Measurements from ENCODE around the gene SCFD2.

DNA sequence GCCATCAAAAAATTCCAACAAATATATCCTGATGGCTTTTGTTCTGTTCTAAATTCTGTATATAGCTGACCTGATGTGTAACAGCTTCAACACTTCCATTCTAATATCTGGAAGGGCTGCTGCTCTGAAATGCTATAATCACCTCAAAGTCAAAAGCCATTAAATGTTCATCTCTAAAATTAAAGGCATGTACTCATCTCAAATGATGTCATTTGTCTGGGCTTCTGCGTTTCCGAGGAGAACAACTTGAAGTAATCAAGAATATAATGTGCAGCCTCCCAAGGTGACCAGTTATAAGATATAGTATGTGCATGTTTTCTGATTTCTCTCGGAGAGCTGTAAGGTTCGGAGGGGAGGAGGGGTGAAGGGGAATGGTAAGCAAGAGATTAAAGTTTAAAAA lies 237.6 kb downstream of the SCFD2 start:
- TF ChIP-seq, protein P1, sequence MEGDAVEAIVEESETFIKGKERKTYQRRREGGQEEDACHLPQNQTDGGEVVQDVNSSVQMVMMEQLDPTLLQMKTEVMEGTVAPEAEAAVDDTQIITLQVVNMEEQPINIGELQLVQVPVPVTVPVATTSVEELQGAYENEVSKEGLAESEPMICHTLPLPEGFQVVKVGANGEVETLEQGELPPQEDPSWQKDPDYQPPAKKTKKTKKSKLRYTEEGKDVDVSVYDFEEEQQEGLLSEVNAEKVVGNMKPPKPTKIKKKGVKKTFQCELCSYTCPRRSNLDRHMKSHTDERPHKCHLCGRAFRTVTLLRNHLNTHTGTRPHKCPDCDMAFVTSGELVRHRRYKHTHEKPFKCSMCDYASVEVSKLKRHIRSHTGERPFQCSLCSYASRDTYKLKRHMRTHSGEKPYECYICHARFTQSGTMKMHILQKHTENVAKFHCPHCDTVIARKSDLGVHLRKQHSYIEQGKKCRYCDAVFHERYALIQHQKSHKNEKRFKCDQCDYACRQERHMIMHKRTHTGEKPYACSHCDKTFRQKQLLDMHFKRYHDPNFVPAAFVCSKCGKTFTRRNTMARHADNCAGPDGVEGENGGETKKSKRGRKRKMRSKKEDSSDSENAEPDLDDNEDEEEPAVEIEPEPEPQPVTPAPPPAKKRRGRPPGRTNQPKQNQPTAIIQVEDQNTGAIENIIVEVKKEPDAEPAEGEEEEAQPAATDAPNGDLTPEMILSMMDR (IDR thresholded peaks at IDR 0.05): no peak
- no peak for TF ChIP-seq ELK1 (IDR thresholded peaks at IDR 0.05; ENCODE audit: low read depth, low read length)
- TF ChIP-seq, protein P2, sequence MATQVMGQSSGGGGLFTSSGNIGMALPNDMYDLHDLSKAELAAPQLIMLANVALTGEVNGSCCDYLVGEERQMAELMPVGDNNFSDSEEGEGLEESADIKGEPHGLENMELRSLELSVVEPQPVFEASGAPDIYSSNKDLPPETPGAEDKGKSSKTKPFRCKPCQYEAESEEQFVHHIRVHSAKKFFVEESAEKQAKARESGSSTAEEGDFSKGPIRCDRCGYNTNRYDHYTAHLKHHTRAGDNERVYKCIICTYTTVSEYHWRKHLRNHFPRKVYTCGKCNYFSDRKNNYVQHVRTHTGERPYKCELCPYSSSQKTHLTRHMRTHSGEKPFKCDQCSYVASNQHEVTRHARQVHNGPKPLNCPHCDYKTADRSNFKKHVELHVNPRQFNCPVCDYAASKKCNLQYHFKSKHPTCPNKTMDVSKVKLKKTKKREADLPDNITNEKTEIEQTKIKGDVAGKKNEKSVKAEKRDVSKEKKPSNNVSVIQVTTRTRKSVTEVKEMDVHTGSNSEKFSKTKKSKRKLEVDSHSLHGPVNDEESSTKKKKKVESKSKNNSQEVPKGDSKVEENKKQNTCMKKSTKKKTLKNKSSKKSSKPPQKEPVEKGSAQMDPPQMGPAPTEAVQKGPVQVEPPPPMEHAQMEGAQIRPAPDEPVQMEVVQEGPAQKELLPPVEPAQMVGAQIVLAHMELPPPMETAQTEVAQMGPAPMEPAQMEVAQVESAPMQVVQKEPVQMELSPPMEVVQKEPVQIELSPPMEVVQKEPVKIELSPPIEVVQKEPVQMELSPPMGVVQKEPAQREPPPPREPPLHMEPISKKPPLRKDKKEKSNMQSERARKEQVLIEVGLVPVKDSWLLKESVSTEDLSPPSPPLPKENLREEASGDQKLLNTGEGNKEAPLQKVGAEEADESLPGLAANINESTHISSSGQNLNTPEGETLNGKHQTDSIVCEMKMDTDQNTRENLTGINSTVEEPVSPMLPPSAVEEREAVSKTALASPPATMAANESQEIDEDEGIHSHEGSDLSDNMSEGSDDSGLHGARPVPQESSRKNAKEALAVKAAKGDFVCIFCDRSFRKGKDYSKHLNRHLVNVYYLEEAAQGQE (IDR thresholded peaks at IDR 0.05): no peak
- no peak for TF ChIP-seq HDAC2 (IDR thresholded peaks at IDR 0.05)
- TF ChIP-seq MAFK (IDR thresholded peaks at IDR 0.05; ENCODE audit: partially characterized antibody): no peak
- no peak for TF ChIP-seq POLR2A (IDR thresholded peaks at IDR 0.05; ENCODE audit: low read length)
- TF ChIP-seq BHLHE40 (IDR thresholded peaks at IDR 0.05; ENCODE audit: low read depth, low read length): no peak
- TF ChIP-seq HOXB13 (CRISPR knock-in tag; IDR thresholded peaks at IDR 0.05; ENCODE audit: low read depth): no peak
- no peak for TF ChIP-seq EP300 (IDR thresholded peaks at IDR 0.05)
